ENCODE data around the gene POLDIP2. TPM values are rescaled to one million over a fixed set of nuclear protein-coding genes. Genes with fewer than 3 reads are reported as not detected.

The POLDIP2 gene
- total and polyA plus RNA-seq, 9 of the 15 experiments (the other 6 are each of a cell fraction or from before 2014, with no cell fraction given): 22.0 to 137 (median 104) TPM

- TF ChIP-seq, protein P1, sequence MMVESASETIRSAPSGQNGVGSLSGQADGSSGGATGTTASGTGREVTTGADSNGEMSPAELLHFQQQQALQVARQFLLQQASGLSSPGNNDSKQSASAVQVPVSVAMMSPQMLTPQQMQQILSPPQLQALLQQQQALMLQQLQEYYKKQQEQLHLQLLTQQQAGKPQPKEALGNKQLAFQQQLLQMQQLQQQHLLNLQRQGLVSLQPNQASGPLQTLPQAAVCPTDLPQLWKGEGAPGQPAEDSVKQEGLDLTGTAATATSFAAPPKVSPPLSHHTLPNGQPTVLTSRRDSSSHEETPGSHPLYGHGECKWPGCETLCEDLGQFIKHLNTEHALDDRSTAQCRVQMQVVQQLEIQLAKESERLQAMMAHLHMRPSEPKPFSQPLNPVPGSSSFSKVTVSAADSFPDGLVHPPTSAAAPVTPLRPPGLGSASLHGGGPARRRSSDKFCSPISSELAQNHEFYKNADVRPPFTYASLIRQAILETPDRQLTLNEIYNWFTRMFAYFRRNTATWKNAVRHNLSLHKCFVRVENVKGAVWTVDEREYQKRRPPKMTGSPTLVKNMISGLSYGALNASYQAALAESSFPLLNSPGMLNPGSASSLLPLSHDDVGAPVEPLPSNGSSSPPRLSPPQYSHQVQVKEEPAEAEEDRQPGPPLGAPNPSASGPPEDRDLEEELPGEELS (CRISPR knock-in tag; IDR thresholded peaks at IDR 0.05; ENCODE audit: borderline replicate concordance): no peak
- no peak for TF ChIP-seq ZNF444 (CRISPR knock-in tag; IDR thresholded peaks at IDR 0.05)
- TF ChIP-seq ZNF699 (CRISPR knock-in tag; IDR thresholded peaks at IDR 0.05; ENCODE audit: insufficient replicate concordance): no peak
- peak; percentile 91 for TF ChIP-seq EGR1 (conservative IDR thresholded peaks at IDR 0.05)
- TF ChIP-seq SRSF3 (IDR thresholded peaks at IDR 0.05; ENCODE audit: insufficient read depth, low read length): no peak
- TF ChIP-seq RBM39 (optimal IDR thresholded peaks at IDR 0.05; ENCODE audit: low read depth, low read length): no peak
- no peak for TF ChIP-seq ZBTB8A (IDR thresholded peaks at IDR 0.05; ENCODE audit: partially characterized antibody)
- TF ChIP-seq NCOA2 (IDR thresholded peaks at IDR 0.05; ENCODE audit: partially characterized antibody in 2 of 2): no peak
- no peak for TF ChIP-seq ZNF778 (CRISPR knock-in tag; IDR thresholded peaks at IDR 0.05)
- TF ChIP-seq ETV6 (IDR thresholded peaks at IDR 0.05; ENCODE audit: borderline replicate concordance in 1 of 2, low read depth in 2 of 2, low read length in 1 of 2): no peak
- TF ChIP-seq ETV6 (CRISPR knock-in tag; IDR thresholded peaks at IDR 0.05; ENCODE audit: borderline replicate concordance): no peak
- no peak for TF ChIP-seq RBM17 (IDR thresholded peaks at IDR 0.05; ENCODE audit: borderline replicate concordance, low read depth, low read length)
- 0 out of 2 replicates have a peak, but pooled peaks have one; percentile 19 for TF ChIP-seq PRMT5 (CRISPR knock-in tag; IDR thresholded peaks at IDR 0.05)
- TF ChIP-seq SAFB2 (IDR thresholded peaks at IDR 0.05; ENCODE audit: borderline replicate concordance, low read depth, low read length, severe bottlenecking): no peak
- peak; percentile 81 for TF ChIP-seq RBBP5 (IDR thresholded peaks at IDR 0.05; ENCODE audit: borderline replicate concordance, insufficient read depth, low read length, poor library complexity, severe bottlenecking)
- no peak for TF ChIP-seq ZNF140 (CRISPR knock-in tag; IDR thresholded peaks at IDR 0.05)
- no peak for TF ChIP-seq ZNF274 (IDR thresholded peaks at IDR 0.05; ENCODE audit: borderline replicate concordance, low read depth, low read length)
- TF ChIP-seq, protein P2, sequence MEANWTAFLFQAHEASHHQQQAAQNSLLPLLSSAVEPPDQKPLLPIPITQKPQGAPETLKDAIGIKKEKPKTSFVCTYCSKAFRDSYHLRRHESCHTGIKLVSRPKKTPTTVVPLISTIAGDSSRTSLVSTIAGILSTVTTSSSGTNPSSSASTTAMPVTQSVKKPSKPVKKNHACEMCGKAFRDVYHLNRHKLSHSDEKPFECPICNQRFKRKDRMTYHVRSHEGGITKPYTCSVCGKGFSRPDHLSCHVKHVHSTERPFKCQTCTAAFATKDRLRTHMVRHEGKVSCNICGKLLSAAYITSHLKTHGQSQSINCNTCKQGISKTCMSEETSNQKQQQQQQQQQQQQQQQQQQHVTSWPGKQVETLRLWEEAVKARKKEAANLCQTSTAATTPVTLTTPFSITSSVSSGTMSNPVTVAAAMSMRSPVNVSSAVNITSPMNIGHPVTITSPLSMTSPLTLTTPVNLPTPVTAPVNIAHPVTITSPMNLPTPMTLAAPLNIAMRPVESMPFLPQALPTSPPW (CRISPR knock-in tag; IDR thresholded peaks at IDR 0.05): peak; percentile 90
- no peak for TF ChIP-seq MEIS2 (IDR thresholded peaks at IDR 0.05; ENCODE audit: partially characterized antibody)
- TF ChIP-seq, protein P3, sequence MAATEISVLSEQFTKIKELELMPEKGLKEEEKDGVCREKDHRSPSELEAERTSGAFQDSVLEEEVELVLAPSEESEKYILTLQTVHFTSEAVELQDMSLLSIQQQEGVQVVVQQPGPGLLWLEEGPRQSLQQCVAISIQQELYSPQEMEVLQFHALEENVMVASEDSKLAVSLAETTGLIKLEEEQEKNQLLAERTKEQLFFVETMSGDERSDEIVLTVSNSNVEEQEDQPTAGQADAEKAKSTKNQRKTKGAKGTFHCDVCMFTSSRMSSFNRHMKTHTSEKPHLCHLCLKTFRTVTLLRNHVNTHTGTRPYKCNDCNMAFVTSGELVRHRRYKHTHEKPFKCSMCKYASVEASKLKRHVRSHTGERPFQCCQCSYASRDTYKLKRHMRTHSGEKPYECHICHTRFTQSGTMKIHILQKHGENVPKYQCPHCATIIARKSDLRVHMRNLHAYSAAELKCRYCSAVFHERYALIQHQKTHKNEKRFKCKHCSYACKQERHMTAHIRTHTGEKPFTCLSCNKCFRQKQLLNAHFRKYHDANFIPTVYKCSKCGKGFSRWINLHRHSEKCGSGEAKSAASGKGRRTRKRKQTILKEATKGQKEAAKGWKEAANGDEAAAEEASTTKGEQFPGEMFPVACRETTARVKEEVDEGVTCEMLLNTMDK (IDR thresholded peaks at IDR 0.05; ENCODE audit: borderline replicate concordance, insufficient read depth, low read depth, low read length, poor library complexity, severe bottlenecking): peak; percentile 19
- no peak for TF ChIP-seq ZNF668 (CRISPR knock-in tag; IDR thresholded peaks at IDR 0.05)
- peak; percentile 99 for TF ChIP-seq GABPA (tag; conservative IDR thresholded peaks at IDR 0.05; ENCODE audit: low read depth)
Observed at GRCh38 chr17:28335201-28335958, 21.9 kb downstream of the POLDIP2 start, which contains the start of the genes IFT20 and TNFAIP1 (continued).

Data from K562 (cell line).